HepG2 (cell line): ENCODE measurements around the gene TCF7L2. TPM values are rescaled to one million over a fixed set of nuclear protein-coding genes. Genes with fewer than 3 reads are reported as not detected.
A peak's percentile ranks its signal among the peaks of the same experiment; 100 is the strongest.

Experiments
- AFF4 ChIP-seq: sonication (generic); formaldehyde crosslinking; IDR thresholded peaks from 2 replicates; pipeline ENCODE4 v1.4.0; 2020; ENCODE audit warnings: missing genetic modification reagents
- JUN ChIP-seq: sonication (generic); formaldehyde crosslinking; IDR thresholded peaks from 2 replicates; pipeline ENCODE4 v1.4.0; 2020; ENCODE audit warnings: mild to moderate bottlenecking, missing genetic modification reagents
- LCORL ChIP-seq, 2 experiments: fragments of 450-650 bp in 1 of 2; sonication (generic) in 1 of 2; formaldehyde crosslinking in 1 of 2; IDR thresholded peaks; 2 replicates each; pipeline versions ENCODE4 v1.5.0 to v1.6.1; 2017 to 2020; ENCODE audit warnings: antibody characterized with exemption in 1 of 2, missing genetic modification reagents in 1 of 2
- MXD4 ChIP-seq: IDR thresholded peaks from 2 replicates; pipeline ENCODE4 v1.6.1; 2016; ENCODE audit warnings: mild to moderate bottlenecking, missing biosample characterization, missing genetic modification reagents
- NFE2L2 ChIP-seq: fragments of 150-350 bp; IDR thresholded peaks from 2 replicates; pipeline ENCODE4 v1.6.1; 2014; ENCODE audit warnings: low read length
- PRDM15 ChIP-seq: sonication (generic); formaldehyde crosslinking; IDR thresholded peaks from 2 replicates; pipeline ENCODE4 v1.4.0; 2020; ENCODE audit warnings: missing genetic modification reagents
- PRPF4 ChIP-seq: fragments of 200-400 bp; formaldehyde crosslinking; IDR thresholded peaks from 2 replicates; pipeline ENCODE4 v1.6.1; 2016; ENCODE audit warnings: low read length, low read depth; ENCODE audit not compliant: poor library complexity, severe bottlenecking
- REXO4 ChIP-seq: sonication (generic); formaldehyde crosslinking; IDR thresholded peaks from 2 replicates; pipeline ENCODE4 v1.8.0; 2022; ENCODE audit warnings: missing genetic modification reagents, mild to moderate bottlenecking, borderline replicate concordance
- SAFB2 ChIP-seq: sonication (generic); formaldehyde crosslinking; IDR thresholded peaks from 2 replicates; pipeline ENCODE4 v1.5.1; 2020; ENCODE audit warnings: missing genetic modification reagents, low read depth, mild to moderate bottlenecking, borderline replicate concordance
- SOX13 ChIP-seq, 3 experiments: fragments of 450-650 bp in 1 of 3; sonication (generic) in 1 of 3; formaldehyde crosslinking in 1 of 3; IDR thresholded peaks in 2 of 3; conservative IDR thresholded peaks in 1 of 3; 2 replicates each; pipeline versions ENCODE4 v1.5.0 to v1.6.1; 2016 to 2020; ENCODE audit warnings: antibody characterized with exemption in 1 of 3, mild to moderate bottlenecking in 1 of 3, missing compliant biosample characterization in 1 of 3, missing genetic modification reagents in 1 of 3, moderate library complexity in 1 of 3
- SP1 ChIP-seq, 2 experiments: fragments of 450-650 bp in 1 of 2; sonication (generic) in 1 of 2; formaldehyde crosslinking in 1 of 2; IDR thresholded peaks; 2 replicates each; pipeline versions ENCODE4 v1.4.0 to v1.6.1; 2016 to 2020; ENCODE audit warnings: missing genetic modification reagents in 1 of 2
- TSC22D2 ChIP-seq: sonication (generic); formaldehyde crosslinking; IDR thresholded peaks from 2 replicates; pipeline ENCODE4 v1.5.1; 2020; ENCODE audit warnings: missing genetic modification reagents, mild to moderate bottlenecking, borderline replicate concordance
- ZFY ChIP-seq: sonication (generic); formaldehyde crosslinking; IDR thresholded peaks from 2 replicates; pipeline ENCODE4 v1.4.0; 2020; ENCODE audit warnings: missing genetic modification reagents
- ZNF619 ChIP-seq: sonication (generic); formaldehyde crosslinking; IDR thresholded peaks from 2 replicates; pipeline ENCODE4 v1.4.0; 2020; ENCODE audit warnings: mild to moderate bottlenecking, missing genetic modification reagents
- ZNF704 ChIP-seq: sonication (generic); formaldehyde crosslinking; IDR thresholded peaks from 2 replicates; pipeline ENCODE4 v1.8.1; 2023; ENCODE audit warnings: mild to moderate bottlenecking, inconsistent platforms, moderate library complexity, missing genetic modification reagents, borderline replicate concordance
- ZNF784 ChIP-seq: sonication (generic); formaldehyde crosslinking; IDR thresholded peaks from 2 replicates; pipeline ENCODE4 v1.5.1; 2020; ENCODE audit warnings: missing genetic modification reagents, mild to moderate bottlenecking, borderline replicate concordance
- polyA plus RNA-seq, 8 experiments: library from polyadenylated mRNA; depleted of rRNA in 3 of 8; stranded (reverse) in 7 of 8; unstranded in 1 of 8; fragments of >200 nt; fragmentation: Illumina TruSeq in 4 of 8; extraction: Trizol in 4 of 8; gene quantifications; 2 replicates each; pipeline versions ENCODE4 v1.2.1 to v1.2.3, GENCODE V29; 2011 to 2016; ENCODE audit warnings: low read depth in 4 of 8, missing spikeins in 1 of 8, mixed read lengths in 1 of 8; ENCODE audit not compliant: insufficient read depth in 1 of 8
- total RNA-seq, 5 experiments: library from RNA; depleted of rRNA; stranded (reverse); fragments of >200 nt; fragmentation: Illumina TruSeq; extraction: Trizol; gene quantifications; 2 replicates each; pipeline ENCODE4 v1.2.3, GENCODE V29; 2016; ENCODE audit warnings: low read depth in 1 of 5

TCF7L2 gene
- total and polyA plus RNA-seq, 2 of the 13 experiments (the other 11 are each of a cell fraction or from before 2014, with no cell fraction given): 3.9 to 13.7 TPM

- TF ChIP-seq SAFB2: peak; percentile 52; the same call in 1 of the 2 replicates
- TF ChIP-seq JUN: no peak
- peak; percentile 92 for TF ChIP-seq PRDM15
- TF ChIP-seq AFF4: no peak
- TF ChIP-seq SP1 (IDR thresholded peaks at IDR 0.05): no peak
- 0 out of 2 replicates have a peak, but pooled peaks have one; percentile 45 for TF ChIP-seq SP1 (CRISPR knock-in tag; IDR thresholded peaks at IDR 0.05)
- TF ChIP-seq SOX13 (IDR thresholded peaks at IDR 0.05): peak; percentile 25; the same call in 1 of the 2 replicates
- peak in 1 of 2 experiments; percentile 64; a peak in 1 of 4 replicates for TF ChIP-seq SOX13 (CRISPR knock-in tag; conservative IDR thresholded peaks at IDR 0.05 in 1 of 2, IDR thresholded peaks at IDR 0.05 in 1 of 2)
- no peak for TF ChIP-seq TSC22D2 (CRISPR knock-in tag)
- TF ChIP-seq ZNF784 (CRISPR knock-in tag): no peak
- TF ChIP-seq ZFY (CRISPR knock-in tag): 0 out of 2 replicates have a peak, but pooled peaks have one; percentile 1
- no peak for TF ChIP-seq NFE2L2
- TF ChIP-seq REXO4 (CRISPR knock-in tag): no peak
- 0 out of 2 replicates have a peak, but pooled peaks have one; percentile 4 for TF ChIP-seq MXD4
- TF ChIP-seq LCORL (IDR thresholded peaks at IDR 0.05): no peak
- TF ChIP-seq LCORL (CRISPR knock-in tag; IDR thresholded peaks at IDR 0.05): no peak; the same call in 1 of the 2 replicates
- TF ChIP-seq ZNF704 (CRISPR knock-in tag): no peak
- no peak for TF ChIP-seq ZNF619 (CRISPR knock-in tag)
- no peak for TF ChIP-seq PRPF4
These were observed at the start of gene TCF7L2 (continued) for GRCh38 chr10:112949875-112950507.
